NK-92 (cell line): ENCODE measurements around the gene GRID1.

Experiments used
- DNase-seq: peaks from one replicate; lab custom pipeline; 2025; ENCODE audit not compliant: unreplicated experiment; lab: John Stamatoyannopoulos, UW

The GRID1 gene

GRCh38 chr10:86068231-86069054, 298.2 kb downstream of the GRID1 start:
- no peak for DNase-seq

GRCh38 chr10:86067436-86068050, 299.1 kb downstream of the GRID1 start:
- no peak for DNase-seq

- no peak for DNase-seq
These were observed 299.9 kb downstream of the GRID1 start for GRCh38 chr10:86066696-86067095.

- DNase-seq, result no peak
These were observed 300.8 kb downstream of the GRID1 start for GRCh38 chr10:86065711-86066251.

GRCh38 chr10:86064931-86065662, 301.5 kb downstream of the GRID1 start:
- no peak for DNase-seq

GRCh38 chr10:86064219-86064618, 302.4 kb downstream of the GRID1 start:
- no peak for DNase-seq

GRCh38 chr10:86063341-86063740, 303.3 kb downstream of the GRID1 start:
- no peak for DNase-seq

GRCh38 chr10:86062647-86063145, 303.9 kb downstream of the GRID1 start:
- no peak for DNase-seq

GRCh38 chr10:86062198-86062550, 304.4 kb downstream of the GRID1 start:
- no peak for DNase-seq

- no peak for DNase-seq
These were observed 305.1 kb downstream of the GRID1 start for GRCh38 chr10:86061278-86062197.

- DNase-seq, result no peak
These were observed 306.0 kb downstream of the GRID1 start for GRCh38 chr10:86060386-86061277.

GRCh38 chr10:86059892-86060291, 306.7 kb downstream of the GRID1 start:
- DNase-seq, result no peak

- no peak for DNase-seq
These were observed 307.6 kb downstream of the GRID1 start for GRCh38 chr10:86058964-86059363.

- DNase-seq, result no peak
These were observed 308.9 kb downstream of the GRID1 start for GRCh38 chr10:86057708-86058107.

- DNase-seq, result no peak
These were observed 309.9 kb downstream of the GRID1 start for GRCh38 chr10:86056672-86057071.

- DNase-seq, result no peak
These were observed 310.7 kb downstream of the GRID1 start for GRCh38 chr10:86055928-86056327.

- DNase-seq, result no peak
These were observed 312.9 kb downstream of the GRID1 start for GRCh38 chr10:86053675-86054074.

GRCh38 chr10:86051586-86051985, 315.0 kb downstream of the GRID1 start:
- DNase-seq, result no peak

GRCh38 chr10:86049442-86049841, 317.2 kb downstream of the GRID1 start:
- DNase-seq, result no peak
